Measurements from ENCODE around the gene OSBPL5. TPM values are rescaled to one million over a fixed set of nuclear protein-coding genes. Genes with fewer than 3 reads are reported as not detected.

OSBPL5 gene
- total and polyA plus RNA-seq, 2 donors from 2014 or later: 8.5 to 63.0 TPM

DNA sequence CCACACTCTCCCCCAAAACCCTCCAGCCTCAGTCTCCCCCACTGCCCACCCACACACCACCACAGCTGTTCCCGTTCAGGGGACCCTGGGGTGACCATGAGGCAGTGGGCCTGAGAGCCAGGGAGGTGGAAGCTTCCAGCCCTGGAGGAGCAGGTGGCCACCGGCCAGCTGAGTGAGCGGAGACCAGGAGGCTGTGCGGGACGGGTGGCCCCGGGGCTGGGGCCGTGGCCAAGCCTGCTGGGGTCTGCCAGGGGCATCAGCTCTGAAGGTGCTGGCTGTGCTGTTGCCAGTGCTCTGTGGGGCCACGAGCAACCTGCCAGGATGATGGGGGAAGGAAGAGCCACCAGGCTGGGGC lies 26.0 kb downstream of the OSBPL5 start:
- peak in 1 of 5 donors; percentile 68 for DNase-seq

DNA sequence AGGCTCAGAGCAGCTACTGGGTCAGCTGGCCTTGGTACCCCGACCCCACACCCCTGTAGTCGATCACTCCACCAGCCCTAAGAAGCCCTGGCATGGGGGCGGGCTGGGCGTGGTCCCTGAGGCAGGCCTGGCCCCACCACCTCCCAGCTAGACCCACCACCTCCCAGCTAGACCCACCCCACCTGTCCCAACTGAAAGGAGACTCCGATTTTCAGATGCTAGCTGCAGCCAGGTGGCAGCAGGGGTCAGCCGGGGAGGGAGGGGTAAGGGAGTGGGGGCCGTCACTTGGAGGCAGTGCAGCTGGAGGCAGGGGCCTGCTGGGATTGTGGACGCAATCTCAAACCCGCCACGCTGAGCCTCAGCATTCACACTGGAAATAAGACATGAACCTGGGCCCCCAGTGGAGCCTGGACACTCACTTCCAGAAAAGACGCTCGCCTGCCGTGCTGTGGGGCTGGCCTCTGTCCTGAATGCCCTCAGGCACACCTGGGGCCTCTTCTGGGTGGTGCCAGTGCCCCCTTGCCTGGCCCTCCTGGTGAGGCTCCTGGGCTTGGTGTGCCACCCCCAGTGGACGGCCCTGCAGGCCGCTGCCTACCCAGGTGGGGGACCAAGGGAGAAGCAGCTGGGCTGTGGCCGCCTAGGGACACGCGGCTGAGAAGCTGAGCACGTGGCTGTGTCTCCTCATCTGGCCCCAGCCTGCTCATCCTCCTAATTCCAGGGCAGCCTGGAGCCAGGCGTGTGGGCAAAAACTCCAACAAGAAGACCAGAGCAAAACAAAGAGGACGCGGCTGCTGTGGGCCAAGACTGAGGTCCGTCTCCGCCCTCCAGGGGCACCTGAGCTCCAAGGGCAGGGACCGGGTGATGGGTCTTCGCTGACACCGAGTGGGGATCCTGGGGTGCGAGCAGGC lies 26.7 kb downstream of the OSBPL5 start:
- H3K9me3 ChIP-seq (ENCODE audit: control insufficient read depth in 2 of 3, insufficient read depth in 1 of 3, low read length in 3 of 3): no peaks in the 10 kb centered on the region
- no peak overlapping the region for H3K4me3 ChIP-seq (ENCODE audit: low read length in 3 of 3)
- peak in 4 of 5 donors; percentile 63 to 70 (median 68) for DNase-seq
- H3K27ac ChIP-seq (ENCODE audit: low read depth in 2 of 2, low read length in 2 of 2): no peak overlapping the region
- H3K9ac ChIP-seq (ENCODE audit: low read length in 3 of 3): no peak overlapping the region
- intact Hi-C loops (cut with DNase I): no loop called here
- FAIRE-seq: no peak
- H3K27me3 ChIP-seq (ENCODE audit: control insufficient read depth, insufficient read depth, low read length): no peaks in the 10 kb centered on the region
- H3K36me3 ChIP-seq (ENCODE audit: control insufficient read depth in 2 of 3, insufficient read depth in 3 of 3, low read length in 3 of 3): no peaks in the 10 kb centered on the region
- TF ChIP-seq, protein P1, sequence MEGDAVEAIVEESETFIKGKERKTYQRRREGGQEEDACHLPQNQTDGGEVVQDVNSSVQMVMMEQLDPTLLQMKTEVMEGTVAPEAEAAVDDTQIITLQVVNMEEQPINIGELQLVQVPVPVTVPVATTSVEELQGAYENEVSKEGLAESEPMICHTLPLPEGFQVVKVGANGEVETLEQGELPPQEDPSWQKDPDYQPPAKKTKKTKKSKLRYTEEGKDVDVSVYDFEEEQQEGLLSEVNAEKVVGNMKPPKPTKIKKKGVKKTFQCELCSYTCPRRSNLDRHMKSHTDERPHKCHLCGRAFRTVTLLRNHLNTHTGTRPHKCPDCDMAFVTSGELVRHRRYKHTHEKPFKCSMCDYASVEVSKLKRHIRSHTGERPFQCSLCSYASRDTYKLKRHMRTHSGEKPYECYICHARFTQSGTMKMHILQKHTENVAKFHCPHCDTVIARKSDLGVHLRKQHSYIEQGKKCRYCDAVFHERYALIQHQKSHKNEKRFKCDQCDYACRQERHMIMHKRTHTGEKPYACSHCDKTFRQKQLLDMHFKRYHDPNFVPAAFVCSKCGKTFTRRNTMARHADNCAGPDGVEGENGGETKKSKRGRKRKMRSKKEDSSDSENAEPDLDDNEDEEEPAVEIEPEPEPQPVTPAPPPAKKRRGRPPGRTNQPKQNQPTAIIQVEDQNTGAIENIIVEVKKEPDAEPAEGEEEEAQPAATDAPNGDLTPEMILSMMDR (IDR thresholded peaks at IDR 0.05; ENCODE audit: borderline replicate concordance, extremely low read depth, insufficient read depth): no peak
- peaks cover 0 to 3% (median 0%) of the 10 kb centered on the region in 3 donors for H3K4me1 ChIP-seq (ENCODE audit: control insufficient read depth in 2 of 3, insufficient read depth in 2 of 3, low read depth in 1 of 3, low read length in 3 of 3)

More for the DNA sequence above, 26.0 kb downstream of the OSBPL5 start:
- Histone ChIP-seq H3K4me1 (ENCODE audit: control insufficient read depth in 2 of 3, insufficient read depth in 2 of 3, low read depth in 1 of 3, low read length in 3 of 3) (peaks cover 0 to 3% (median 0%) of the 10 kb centered on the region in 3 donors), H3K27ac (ENCODE audit: low read depth in 2 of 2, low read length in 2 of 2) (no peak overlapping the region), H3K27me3 (ENCODE audit: control insufficient read depth, insufficient read depth, low read length) (no peaks in the 10 kb centered on the region), H3K36me3 (ENCODE audit: control insufficient read depth in 2 of 3, insufficient read depth in 3 of 3, low read length in 3 of 3) (no peaks in the 10 kb centered on the region), H3K9ac (ENCODE audit: low read length in 3 of 3) (no peak overlapping the region), H3K9me3 (ENCODE audit: control insufficient read depth in 2 of 3, insufficient read depth in 1 of 3, low read length in 3 of 3) (no peaks in the 10 kb centered on the region), H3K4me3 (ENCODE audit: low read length in 3 of 3) (no peak overlapping the region)
- TF ChIP-seq, protein P1 (IDR thresholded peaks at IDR 0.05; ENCODE audit: borderline replicate concordance, extremely low read depth, insufficient read depth): no peak
- intact Hi-C loops (cut with DNase I): no loop called here
- FAIRE-seq: no peak

DNA sequence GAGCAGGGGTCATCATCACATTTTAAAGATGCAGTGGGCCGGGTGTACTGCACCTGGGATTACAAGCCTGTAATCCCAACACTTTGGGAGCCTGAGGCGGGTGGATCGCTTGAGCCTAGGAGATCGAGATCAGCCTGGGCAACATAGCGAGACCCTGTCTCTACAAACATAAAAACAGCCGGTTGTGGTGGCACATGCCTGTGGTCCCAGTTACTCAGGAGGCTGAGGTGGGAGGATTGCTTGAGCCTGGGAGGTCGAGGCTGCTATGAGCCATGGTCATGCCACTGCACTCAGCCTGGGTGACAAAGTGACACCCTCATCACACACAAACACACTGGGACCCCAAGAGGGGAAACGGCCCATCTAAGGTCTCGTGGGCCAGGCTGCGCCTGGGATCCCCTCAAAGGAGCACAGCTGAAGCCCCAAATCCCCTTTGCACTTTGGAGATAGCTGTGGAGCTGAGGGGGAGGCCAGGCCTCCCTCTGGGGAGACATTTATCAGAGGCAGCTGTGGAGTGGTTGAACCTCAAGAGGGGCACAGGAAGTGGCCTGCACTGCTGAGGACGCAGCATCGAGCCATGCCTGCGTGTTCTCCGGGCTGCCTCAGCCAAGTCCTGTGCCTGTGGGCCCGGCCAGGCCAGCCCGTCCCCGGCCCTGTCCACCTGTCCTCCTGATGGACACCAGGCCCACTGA lies 27.5 kb downstream of the OSBPL5 start:
- H3K9ac ChIP-seq (ENCODE audit: low read length in 3 of 3): no peak overlapping the region
- no peak for FAIRE-seq
- TF ChIP-seq, protein P1 (IDR thresholded peaks at IDR 0.05; ENCODE audit: borderline replicate concordance, extremely low read depth, insufficient read depth): no peak
- H3K4me3 ChIP-seq (ENCODE audit: low read length in 3 of 3): no peak overlapping the region
- H3K4me1 ChIP-seq (ENCODE audit: control insufficient read depth in 2 of 3, insufficient read depth in 2 of 3, low read depth in 1 of 3, low read length in 3 of 3): peaks cover 0 to 3% (median 0%) of the 10 kb centered on the region in 3 donors
- intact Hi-C loops (cut with DNase I): no loop called here
- H3K27ac ChIP-seq (ENCODE audit: low read depth in 2 of 2, low read length in 2 of 2): no peak overlapping the region
- no peaks in the 10 kb centered on the region for H3K27me3 ChIP-seq (ENCODE audit: control insufficient read depth, insufficient read depth, low read length)
- no peaks in the 10 kb centered on the region for H3K9me3 ChIP-seq (ENCODE audit: control insufficient read depth in 2 of 3, insufficient read depth in 1 of 3, low read length in 3 of 3)
- H3K36me3 ChIP-seq (ENCODE audit: control insufficient read depth in 2 of 3, insufficient read depth in 3 of 3, low read length in 3 of 3): no peaks in the 10 kb centered on the region
- peak in 1 of 5 donors; percentile 69 for DNase-seq
